Mesenchymal stem cell (in vitro differentiated cells and primary cell): ENCODE measurements around the gene STON1.

Source experiments
- DNase-seq: peaks from one replicate; pipeline ENCODE4 v3.0.0-alpha.2; 2013
- H2AFZ ChIP-seq: one replicate; pipeline ENCODE4 v1.6.1; 2013; ENCODE audit warnings: low read depth, mild to moderate bottlenecking, control low read depth, inconsistent platforms, low read length, moderate library complexity
- H2AK5ac ChIP-seq: 2 replicates; pipeline ENCODE4 v1.6.1; 2013; ENCODE audit warnings: low read length, moderate library complexity, mild to moderate bottlenecking, inconsistent platforms; ENCODE audit not compliant: severe bottlenecking
- H2BK120ac ChIP-seq: one replicate; pipeline ENCODE4 v1.6.1; 2013; ENCODE audit warnings: low read depth, mild to moderate bottlenecking, inconsistent platforms, low read length, moderate library complexity
- H2BK12ac ChIP-seq, 2 experiments: one replicate each; pipeline ENCODE4 v1.6.1; 2013; ENCODE audit warnings: inconsistent platforms in 2 of 2, low read length in 2 of 2, mild to moderate bottlenecking in 2 of 2, moderate library complexity in 2 of 2, control low read depth in 1 of 2
- H2BK15ac ChIP-seq: one replicate; pipeline ENCODE4 v1.6.1; 2013; ENCODE audit warnings: mild to moderate bottlenecking, low read depth, inconsistent platforms; ENCODE audit not compliant: poor library complexity, severe bottlenecking
- H2BK5ac ChIP-seq: 2 replicates; pipeline ENCODE4 v1.6.1; 2013; ENCODE audit warnings: low read depth, mild to moderate bottlenecking, low read length, control low read depth, inconsistent platforms; ENCODE audit not compliant: poor library complexity, severe bottlenecking
- H3K14ac ChIP-seq, 2 experiments: one replicate each; pipeline ENCODE4 v1.6.1; 2013; ENCODE audit warnings: inconsistent platforms in 2 of 2, low read length in 2 of 2, control low read depth in 1 of 2, mild to moderate bottlenecking in 1 of 2, moderate library complexity in 1 of 2
- H3K18ac ChIP-seq, 2 experiments: one replicate each; pipeline ENCODE4 v1.6.1; 2013; ENCODE audit warnings: inconsistent platforms in 2 of 2, low read length in 2 of 2, control low read depth in 1 of 2, low read depth in 1 of 2, mild to moderate bottlenecking in 1 of 2
- H3K23ac ChIP-seq, 2 experiments: one replicate each; pipeline ENCODE4 v1.6.1; 2013; ENCODE audit warnings: inconsistent platforms in 2 of 2, low read length in 2 of 2, mild to moderate bottlenecking in 2 of 2, moderate library complexity in 2 of 2, control low read depth in 1 of 2
- H3K27ac ChIP-seq: 2 replicates; pipeline ENCODE4 v1.5.1; 2013; ENCODE audit warnings: mild to moderate bottlenecking, moderate library complexity, low read length, control low read depth, inconsistent platforms; ENCODE audit not compliant: poor library complexity, severe bottlenecking
- H3K27me3 ChIP-seq, 2 experiments: 2 replicates each; pipeline versions ENCODE4 v1.6.1 to v1.7.0; 2013; ENCODE audit warnings: low read length in 2 of 2, mild to moderate bottlenecking in 2 of 2, moderate library complexity in 2 of 2, control low read depth in 1 of 2, inconsistent platforms in 1 of 2; ENCODE audit not compliant: control insufficient read depth in 1 of 2, insufficient read depth in 1 of 2
- H3K36me3 ChIP-seq, 2 experiments: 2 replicates each; pipeline versions ENCODE4 v1.6.1 to v1.7.0; 2013; ENCODE audit warnings: low read length in 2 of 2, control low read depth in 1 of 2, inconsistent platforms in 1 of 2, low read depth in 1 of 2, mild to moderate bottlenecking in 1 of 2; ENCODE audit not compliant: insufficient read depth in 2 of 2, control insufficient read depth in 1 of 2
- H3K4ac ChIP-seq, 2 experiments: one replicate each; pipeline ENCODE4 v1.6.1; 2013; ENCODE audit warnings: inconsistent platforms in 2 of 2, low read length in 2 of 2, mild to moderate bottlenecking in 2 of 2, moderate library complexity in 2 of 2, control low read depth in 1 of 2, low read depth in 1 of 2
- H3K4me1 ChIP-seq: 2 replicates; pipeline ENCODE4 v1.6.1; 2013; ENCODE audit warnings: low read depth, low read length, control low read depth; ENCODE audit not compliant: control insufficient read depth, insufficient read depth
- H3K4me2 ChIP-seq: 2 replicates; pipeline ENCODE4 v1.6.1; 2013; ENCODE audit warnings: low read length, mild to moderate bottlenecking, inconsistent platforms; ENCODE audit not compliant: poor library complexity, severe bottlenecking
- H3K4me3 ChIP-seq, 2 experiments: 2 replicates each; pipeline versions ENCODE4 v1.5.1 to v1.7.0; 2013; ENCODE audit warnings: low read length in 2 of 2, mild to moderate bottlenecking in 2 of 2, control low read depth in 1 of 2, low read depth in 1 of 2; ENCODE audit not compliant: insufficient read depth in 1 of 2
- H3K79me1 ChIP-seq: replicated peaks from 2 replicates; pipeline ENCODE4 v1.6.1; 2013; ENCODE audit warnings: mild to moderate bottlenecking, control low read depth, low read length, inconsistent platforms; ENCODE audit not compliant: poor library complexity, severe bottlenecking
- H3K9ac ChIP-seq: 2 replicates; pipeline ENCODE4 v1.7.0; 2013; ENCODE audit warnings: mild to moderate bottlenecking, low read length, moderate library complexity
- H3K9me3 ChIP-seq: 2 replicates; pipeline ENCODE4 v1.7.0; 2013; ENCODE audit warnings: mild to moderate bottlenecking, low read length; ENCODE audit not compliant: control insufficient read depth
- H4K8ac ChIP-seq: one replicate; pipeline ENCODE4 v1.6.1; 2013; ENCODE audit warnings: inconsistent platforms, mild to moderate bottlenecking, low read length, moderate library complexity
- H4K91ac ChIP-seq: one replicate; pipeline ENCODE4 v1.6.1; 2013; ENCODE audit warnings: mild to moderate bottlenecking, low read length, inconsistent platforms
- WGBS: methylation state at CpG from one replicate; pipeline ENCODE4 v1.1.7; 2013; ENCODE audit warnings: mixed read lengths; 5-methylcytosine and 5-hydroxymethylcytosine counted together

Gene STON1

DNA sequence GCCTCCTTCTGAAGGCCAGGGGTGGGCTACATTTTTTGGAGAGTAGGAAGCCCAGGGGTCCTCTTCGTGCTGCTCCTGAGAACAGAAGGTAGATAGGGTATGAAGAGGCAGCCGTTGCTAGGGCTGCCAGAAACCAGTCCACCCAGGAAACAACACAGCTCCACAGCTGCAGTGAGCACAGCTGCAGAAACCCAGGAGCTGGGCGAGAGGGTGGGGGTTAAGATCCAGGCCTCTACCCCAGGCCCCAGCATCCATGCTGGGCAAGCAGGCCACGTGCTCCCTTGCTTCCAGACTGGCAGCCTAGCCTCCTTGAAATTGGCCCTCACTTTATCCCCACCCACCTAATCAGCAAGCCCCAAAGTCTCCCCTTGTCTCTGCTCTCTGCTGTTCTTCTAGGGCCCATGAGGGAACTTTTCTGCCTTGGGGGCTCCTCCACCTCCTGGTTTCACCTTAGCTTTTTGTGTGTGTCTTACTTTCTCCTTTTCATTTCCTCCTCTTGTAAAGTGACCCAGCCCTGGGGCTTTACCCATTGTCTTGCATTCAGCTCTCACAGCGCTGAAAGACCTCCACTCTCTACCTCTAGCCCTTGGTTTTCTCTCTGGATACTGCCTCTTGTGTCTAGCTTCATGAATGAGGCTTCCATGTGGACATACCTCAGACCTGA lies 30.7 kb downstream of the STON1 start:
- no peaks in the 10 kb centered on the region for H3K36me3 ChIP-seq
- no peak overlapping the region for H3K4me3 ChIP-seq
- peaks cover 4% of the 10 kb centered on the region for H3K79me1 ChIP-seq
- H2BK12ac ChIP-seq, result no peak overlapping the region
- H2BK120ac ChIP-seq, result no peak overlapping the region
- no peaks in the 10 kb centered on the region for H3K27me3 ChIP-seq
- no peak overlapping the region for H3K4ac ChIP-seq
- no peak overlapping the region for H4K8ac ChIP-seq
- no peak overlapping the region for H2AFZ ChIP-seq
- WGBS, result 68% methylated on average over 4 of the region's 5 CpGs
- H2AK5ac ChIP-seq, result no peak overlapping the region
- H4K91ac ChIP-seq, result no peak overlapping the region
- H3K4me2 ChIP-seq, result no peak overlapping the region
- H3K27ac ChIP-seq, result no peak overlapping the region
- H3K23ac ChIP-seq, result no peak overlapping the region
- no peaks in the 10 kb centered on the region for H3K4me1 ChIP-seq
- H3K18ac ChIP-seq, result no peak overlapping the region
- no peaks in the 10 kb centered on the region for H3K9me3 ChIP-seq
- H2BK5ac ChIP-seq, result no peak overlapping the region
- H2BK15ac ChIP-seq, result no peak overlapping the region
- no peak for DNase-seq
- no peak overlapping the region for H3K14ac ChIP-seq
- H3K9ac ChIP-seq, result no peak overlapping the region

DNA sequence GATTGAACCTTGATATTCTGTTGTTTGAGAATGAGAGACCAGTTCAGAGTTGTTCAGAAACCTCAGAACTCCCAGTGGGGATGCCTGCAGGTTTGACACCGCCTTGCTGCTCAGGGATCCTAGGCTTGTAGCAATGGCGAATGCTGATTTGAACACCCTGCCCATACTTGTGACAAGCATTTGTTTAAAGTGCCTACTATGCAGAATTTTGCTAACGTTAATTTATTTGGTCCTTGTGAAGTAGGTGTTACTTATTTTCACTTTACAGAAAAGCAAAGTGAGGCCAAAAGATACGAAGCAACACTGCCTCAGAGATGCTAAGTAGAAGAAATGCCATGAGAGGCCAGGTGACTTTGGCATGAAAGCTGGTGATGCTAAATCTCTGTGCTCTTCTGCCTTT lies 32.3 kb downstream of the STON1 start:
- no peaks in the 10 kb centered on the region for H3K9me3 ChIP-seq
- H2BK5ac ChIP-seq, result no peak overlapping the region
- H4K91ac ChIP-seq, result no peak overlapping the region
- peaks cover 4% of the 10 kb centered on the region for H3K4me1 ChIP-seq
- H3K36me3 ChIP-seq, result no peaks in the 10 kb centered on the region
- no peak overlapping the region for H3K18ac ChIP-seq
- no peak overlapping the region for H2BK15ac ChIP-seq
- no peak overlapping the region for H3K14ac ChIP-seq
- H4K8ac ChIP-seq, result no peak overlapping the region
- H2BK12ac ChIP-seq, result no peak overlapping the region
- H2AK5ac ChIP-seq, result no peak overlapping the region
- no peak for DNase-seq
- no peak overlapping the region for H3K4me2 ChIP-seq
- no peak overlapping the region for H3K4ac ChIP-seq
- no peaks in the 10 kb centered on the region for H3K27me3 ChIP-seq
- no peak overlapping the region for H3K4me3 ChIP-seq
- no peak overlapping the region for H3K27ac ChIP-seq
- H3K79me1 ChIP-seq, result peaks cover 4% of the 10 kb centered on the region
- WGBS, result 97% methylated on average over 4 of the region's 4 CpGs
- H2BK120ac ChIP-seq, result no peak overlapping the region
- no peak overlapping the region for H3K23ac ChIP-seq
- H2AFZ ChIP-seq, result no peak overlapping the region
- H3K9ac ChIP-seq, result no peak overlapping the region

DNA sequence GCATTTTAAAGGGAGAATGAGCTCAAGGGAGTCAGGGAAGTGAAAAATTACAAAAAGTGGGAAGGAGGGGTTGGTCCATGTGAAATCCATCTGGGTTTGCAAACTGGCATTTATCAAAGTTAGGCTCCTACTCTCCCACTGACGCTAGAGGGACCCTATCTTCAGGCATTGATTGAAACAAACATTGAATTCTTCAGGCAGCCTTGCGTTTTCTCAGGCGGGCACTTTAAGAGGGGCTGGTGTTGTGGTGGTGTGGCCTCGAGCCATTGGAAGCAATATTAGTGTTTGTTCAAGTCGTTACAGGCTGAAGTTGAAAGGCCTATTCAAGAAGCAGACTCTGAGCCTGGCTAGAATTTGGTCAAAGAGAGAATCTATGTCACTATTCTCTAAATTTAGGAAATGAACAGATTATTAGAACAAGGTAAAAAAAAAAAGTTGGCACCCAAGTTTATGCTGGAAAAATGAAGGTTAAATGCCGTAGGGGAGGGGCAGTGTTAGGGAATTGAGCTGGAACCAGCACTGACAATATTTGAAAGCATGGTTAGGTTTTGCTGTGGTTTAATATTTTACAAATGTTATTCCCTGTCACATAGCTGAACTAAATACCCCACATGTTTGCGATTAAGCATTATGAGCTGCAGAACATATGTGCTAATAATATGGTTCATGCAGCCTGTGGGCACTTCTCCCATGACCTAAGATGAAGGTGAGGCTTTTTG lies 36.8 kb downstream of the STON1 start:
- Histone ChIP-seq H3K4me3 (no peak overlapping the region), H4K91ac (no peak overlapping the region), H3K9ac (peak overlapping the region; percentile 46), H2BK15ac (no peak overlapping the region), H3K79me1 (no peaks in the 10 kb centered on the region), H2AK5ac (peak overlapping the region; percentile 22), H3K27ac (no peak overlapping the region), H3K14ac (no peak overlapping the region), H4K8ac (no peak overlapping the region), H2BK5ac (no peak overlapping the region), H3K27me3 (no peaks in the 10 kb centered on the region), H3K9me3 (no peaks in the 10 kb centered on the region), H3K18ac (no peak overlapping the region), H2BK12ac (no peak overlapping the region), H3K36me3 (no peaks in the 10 kb centered on the region), H2BK120ac (no peak overlapping the region), H2AFZ (no peak overlapping the region), H3K23ac (no peak overlapping the region), H3K4me1 (peaks cover 4% of the 10 kb centered on the region), H3K4me2 (no peak overlapping the region), H3K4ac (no peak overlapping the region)
- 64% methylated on average over 7 of the region's 7 CpGs for WGBS
- DNase-seq, result no peak

DNA sequence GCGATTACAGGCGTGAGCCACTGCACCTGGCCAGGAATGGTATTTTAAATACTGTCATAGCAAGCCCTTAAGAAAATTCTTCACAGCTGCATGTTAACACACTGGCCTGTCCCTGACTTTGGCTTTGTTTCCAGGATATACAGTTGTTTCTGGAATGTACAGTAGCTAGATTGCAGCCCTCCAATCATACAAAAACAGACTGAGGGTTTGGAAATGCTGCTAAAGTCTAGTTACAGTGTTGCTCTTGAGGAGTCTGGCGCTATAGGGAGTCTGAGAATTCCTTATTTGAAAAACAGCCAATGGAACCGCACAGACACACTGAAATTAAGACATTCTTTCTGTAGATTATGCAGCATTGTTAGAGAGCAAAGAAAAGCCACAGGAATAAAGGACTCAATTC lies 37.7 kb downstream of the STON1 start:
- Histone ChIP-seq H3K27ac (no peak overlapping the region), H2BK120ac (no peak overlapping the region), H3K27me3 (no peaks in the 10 kb centered on the region), H2AK5ac (no peak overlapping the region), H3K9ac (no peak overlapping the region), H3K4me1 (peaks cover 4% of the 10 kb centered on the region), H3K23ac (no peak overlapping the region), H4K8ac (no peak overlapping the region), H3K4me3 (no peak overlapping the region), H3K36me3 (no peaks in the 10 kb centered on the region), H2BK12ac (no peak overlapping the region), H3K4ac (no peak overlapping the region), H3K18ac (no peak overlapping the region), H3K79me1 (no peaks in the 10 kb centered on the region), H4K91ac (no peak overlapping the region), H3K4me2 (no peak overlapping the region), H2AFZ (no peak overlapping the region), H3K9me3 (no peaks in the 10 kb centered on the region), H2BK15ac (no peak overlapping the region), H3K14ac (no peak overlapping the region), H2BK5ac (no peak overlapping the region)
- WGBS, result 96% methylated on average over 4 of the region's 4 CpGs
- DNase-seq, result no peak
